Mesothelial cell of epicardium (in vitro differentiated cells): ENCODE measurements around the gene P2RX6. TPM values are rescaled to one million over a fixed set of nuclear protein-coding genes. Genes with fewer than 3 reads are reported as not detected.
"Not testable (repeated sequence)": the region's sequence is repeated elsewhere in the genome, so short reads cannot be mapped to it uniquely, and the experiment has no call there.

Experiments used
- DNase-seq, 2 experiments: peaks; one replicate each; pipeline ENCODE4 v3.0.0; 2021; ENCODE audit warnings: low spot score in 2 of 2; ENCODE audit not compliant: unreplicated experiment in 2 of 2
- H3K27ac Mint-ChIP-seq: 2 replicates; pipeline ENCODE4 v1.8.0; 2021; ENCODE audit warnings: mixed read lengths
- H3K27me3 Mint-ChIP-seq: 2 replicates; pipeline ENCODE4 v1.8.0; 2021; ENCODE audit warnings: low read depth, mixed read lengths
- H3K36me3 Mint-ChIP-seq: 2 replicates; pipeline ENCODE4 v1.8.0; 2021; ENCODE audit warnings: mixed read lengths
- H3K4me1 Mint-ChIP-seq: 2 replicates; pipeline ENCODE4 v1.8.0; 2021; ENCODE audit warnings: mixed read lengths
- H3K4me3 Mint-ChIP-seq: 2 replicates; pipeline ENCODE4 v1.8.0; 2021; ENCODE audit warnings: mild to moderate bottlenecking, moderate library complexity, mixed read lengths
- H3K9me3 Mint-ChIP-seq: 2 replicates; pipeline ENCODE4 v1.8.0; 2021; ENCODE audit warnings: mixed read lengths
- CTCF ChIP-seq: fragments of 200-600 bp; sonication (generic); IDR thresholded peaks from one replicate; pipeline ENCODE4 v1.5.0; 2021; ENCODE audit warnings: antibody characterized with exemption; ENCODE audit not compliant: unreplicated experiment
- total RNA-seq: library from RNA; stranded (reverse); gene quantifications from 3 replicates; pipeline ENCODE4 v1.2.1, GENCODE V29; 2021

Gene P2RX6
- total RNA-seq, 1 donor from 2014 or later, result 0.72 TPM

GRCh38 chr22:21055564-21055834, 40.5 kb downstream of the P2RX6 start:
- Mint-ChIP-seq H3K36me3 (no peaks in the 10 kb centered on the region), H3K4me1 (peaks cover 13% of the 10 kb centered on the region), H3K27me3 (peaks cover 3% of the 10 kb centered on the region), H3K4me3 (no peak overlapping the region), H3K27ac (no peak overlapping the region), H3K9me3 (no peaks in the 10 kb centered on the region)
- DNase-seq, result no peak
- no peak for TF ChIP-seq CTCF

GRCh38 chr22:21055880-21056319, 40.9 kb downstream of the P2RX6 start:
- TF ChIP-seq CTCF, result no peak
- no peaks in the 10 kb centered on the region for H3K9me3 Mint-ChIP-seq
- no peak for DNase-seq
- peaks cover 13% of the 10 kb centered on the region for H3K4me1 Mint-ChIP-seq
- peaks cover 3% of the 10 kb centered on the region for H3K27me3 Mint-ChIP-seq
- H3K27ac Mint-ChIP-seq, result no peak overlapping the region
- no peaks in the 10 kb centered on the region for H3K36me3 Mint-ChIP-seq
- H3K4me3 Mint-ChIP-seq, result no peak overlapping the region

GRCh38 chr22:21060363-21060762, 45.4 kb downstream of the P2RX6 start:
- DNase-seq, H3K27ac Mint-ChIP-seq, H3K9me3 Mint-ChIP-seq, H3K4me3 Mint-ChIP-seq, H3K36me3 Mint-ChIP-seq, H3K27me3 Mint-ChIP-seq: not testable (repeated sequence)
- H3K4me1 Mint-ChIP-seq, result peaks cover 14% of the 10 kb centered on the region

GRCh38 chr22:21061660-21062321, 46.8 kb downstream of the P2RX6 start:
- not testable (repeated sequence) for H3K9me3 Mint-ChIP-seq, DNase-seq, H3K27me3 Mint-ChIP-seq, H3K27ac Mint-ChIP-seq, H3K36me3 Mint-ChIP-seq, H3K4me3 Mint-ChIP-seq, H3K4me1 Mint-ChIP-seq

GRCh38 chr22:21064425-21064824, 49.5 kb downstream of the P2RX6 start:
- not testable (repeated sequence) for H3K27me3 Mint-ChIP-seq, H3K36me3 Mint-ChIP-seq, H3K9me3 Mint-ChIP-seq, H3K4me1 Mint-ChIP-seq, H3K27ac Mint-ChIP-seq, DNase-seq, H3K4me3 Mint-ChIP-seq

- Mint-ChIP-seq H3K4me3 (no peak overlapping the region), H3K4me1 (peaks cover 5% of the 10 kb centered on the region), H3K27ac (no peak overlapping the region), H3K9me3 (peaks cover 6% of the 10 kb centered on the region), H3K27me3 (no peaks in the 10 kb centered on the region), H3K36me3 (no peaks in the 10 kb centered on the region)
- TF ChIP-seq CTCF, result no peak
- DNase-seq, result no peak
Observed at GRCh38 chr22:21064917-21065864, 50.2 kb downstream of the P2RX6 start.
